ENCODE data around the gene CX3CR1. TPM values are rescaled to one million over a fixed set of nuclear protein-coding genes. Genes with fewer than 3 reads are reported as not detected.

CX3CR1 gene
- total RNA-seq, 1 donor from 2014 or later, result 0.21 TPM

GRCh38 chr3:39268549-39268900 lies 11.3 kb downstream of the CX3CR1 start:
- Mint-ChIP-seq H3K9me3 (peaks cover 17% of the 10 kb centered on the region), H3K27me3 (peaks cover 3% of the 10 kb centered on the region), H3K27ac (peak overlapping the region; percentile 98), H3K36me3 (ENCODE audit: low read depth) (peaks cover 8% of the 10 kb centered on the region), H3K4me3 (no peak overlapping the region), H3K4me1 (peaks cover 51% of the 10 kb centered on the region)
- intact Hi-C loops (cut with micrococcal nuclease), result loop anchor here (1.0 to 5.0 kb wide), 4 partner anchors 20 to 117 kb away; no protein-coding TSS in a partner anchor
- DNase-seq, result no peak

- peaks cover 17% of the 10 kb centered on the region for H3K9me3 Mint-ChIP-seq
- peak; percentile 94 for DNase-seq
- peaks cover 3% of the 10 kb centered on the region for H3K27me3 Mint-ChIP-seq
- peaks cover 8% of the 10 kb centered on the region for H3K36me3 Mint-ChIP-seq (ENCODE audit: low read depth)
- peak overlapping the region; percentile 98 for H3K27ac Mint-ChIP-seq
- intact Hi-C loops (cut with micrococcal nuclease), result loop anchor here (1.0 to 5.0 kb wide), 5 partner anchors 13 to 117 kb away; no protein-coding TSS in a partner anchor
- H3K4me3 Mint-ChIP-seq, result peak overlapping the region; percentile 73
- H3K4me1 Mint-ChIP-seq, result peaks cover 58% of the 10 kb centered on the region
Measured at GRCh38 chr3:39267631-39268548, 11.9 kb downstream of the CX3CR1 start.

GRCh38 chr3:39264053-39264452 lies 15.8 kb downstream of the CX3CR1 start:
- Mint-ChIP-seq H3K27ac (no peak overlapping the region), H3K4me3 (no peak overlapping the region), H3K27me3 (peaks cover 3% of the 10 kb centered on the region), H3K4me1 (peaks cover 62% of the 10 kb centered on the region), H3K9me3 (peaks cover 17% of the 10 kb centered on the region), H3K36me3 (ENCODE audit: low read depth) (peaks cover 8% of the 10 kb centered on the region)
- intact Hi-C loops (cut with micrococcal nuclease), result no loop called here
- no peak for DNase-seq

- Mint-ChIP-seq H3K4me1 (peaks cover 64% of the 10 kb centered on the region), H3K36me3 (ENCODE audit: low read depth) (peaks cover 8% of the 10 kb centered on the region), H3K27ac (no peak overlapping the region), H3K9me3 (peaks cover 17% of the 10 kb centered on the region), H3K4me3 (no peak overlapping the region), H3K27me3 (peaks cover 3% of the 10 kb centered on the region)
- DNase-seq, result no peak
- intact Hi-C loops (cut with micrococcal nuclease), result no loop called here
Measured at GRCh38 chr3:39263576-39263975, 16.3 kb downstream of the CX3CR1 start.

GRCh38 chr3:39262846-39263245 lies 17.0 kb downstream of the CX3CR1 start:
- intact Hi-C loops (cut with micrococcal nuclease), result no loop called here
- Mint-ChIP-seq H3K4me3 (no peak overlapping the region), H3K36me3 (ENCODE audit: low read depth) (peaks cover 8% of the 10 kb centered on the region), H3K27me3 (peaks cover 3% of the 10 kb centered on the region), H3K9me3 (peaks cover 17% of the 10 kb centered on the region), H3K4me1 (peaks cover 62% of the 10 kb centered on the region), H3K27ac (no peak overlapping the region)
- DNase-seq, result no peak

GRCh38 chr3:39261726-39262125 lies 18.1 kb downstream of the CX3CR1 start:
- intact Hi-C loops (cut with micrococcal nuclease), result no loop called here
- Mint-ChIP-seq H3K27ac (no peak overlapping the region), H3K4me3 (no peak overlapping the region), H3K36me3 (ENCODE audit: low read depth) (peaks cover 6% of the 10 kb centered on the region), H3K27me3 (peaks cover 8% of the 10 kb centered on the region), H3K9me3 (peaks cover 14% of the 10 kb centered on the region), H3K4me1 (peaks cover 62% of the 10 kb centered on the region)
- no peak for DNase-seq

- peak; percentile 92 for DNase-seq
- intact Hi-C loops (cut with micrococcal nuclease), result no loop called here
- peaks cover 4% of the 10 kb centered on the region for H3K36me3 Mint-ChIP-seq (ENCODE audit: low read depth)
- peak overlapping the region; percentile 26 for H3K4me3 Mint-ChIP-seq
- peaks cover 8% of the 10 kb centered on the region for H3K27me3 Mint-ChIP-seq
- H3K4me1 Mint-ChIP-seq, result peaks cover 62% of the 10 kb centered on the region
- H3K9me3 Mint-ChIP-seq, result peaks cover 10% of the 10 kb centered on the region
- peak overlapping the region; percentile 74 for H3K27ac Mint-ChIP-seq
Measured at GRCh38 chr3:39260957-39261356, 18.9 kb downstream of the CX3CR1 start.

- H3K27me3 Mint-ChIP-seq, result peaks cover 8% of the 10 kb centered on the region
- intact Hi-C loops (cut with micrococcal nuclease), result no loop called here
- peak overlapping the region; percentile 4 for H3K27ac Mint-ChIP-seq
- H3K9me3 Mint-ChIP-seq, result peaks cover 4% of the 10 kb centered on the region
- H3K4me1 Mint-ChIP-seq, result peaks cover 63% of the 10 kb centered on the region
- no peak for DNase-seq
- H3K4me3 Mint-ChIP-seq, result no peak overlapping the region
- no peaks in the 10 kb centered on the region for H3K36me3 Mint-ChIP-seq (ENCODE audit: low read depth)
Measured at GRCh38 chr3:39260318-39260717, 19.5 kb downstream of the CX3CR1 start.

GRCh38 chr3:39255503-39256325 lies 24.1 kb downstream of the CX3CR1 start:
- Mint-ChIP-seq H3K27ac (peak overlapping the region; percentile 80), H3K36me3 (ENCODE audit: low read depth) (no peaks in the 10 kb centered on the region), H3K27me3 (peaks cover 8% of the 10 kb centered on the region), H3K4me3 (peak overlapping the region; percentile 16), H3K9me3 (no peaks in the 10 kb centered on the region), H3K4me1 (peaks cover 54% of the 10 kb centered on the region)
- intact Hi-C loops (cut with micrococcal nuclease), result loop anchor here (1.0 to 5.0 kb wide), 2 partner anchors 12 to 1088 kb away; partner anchors contain the start of gene OXSR1
- no peak for DNase-seq

GRCh38 chr3:39254806-39255449 lies 24.9 kb downstream of the CX3CR1 start:
- Mint-ChIP-seq H3K36me3 (ENCODE audit: low read depth) (no peaks in the 10 kb centered on the region), H3K9me3 (no peaks in the 10 kb centered on the region), H3K27ac (peak overlapping the region; percentile 80), H3K4me1 (peaks cover 51% of the 10 kb centered on the region), H3K4me3 (peak overlapping the region; percentile 16), H3K27me3 (peaks cover 9% of the 10 kb centered on the region)
- no peak for DNase-seq
- intact Hi-C loops (cut with micrococcal nuclease), result loop anchor here (1.0 to 5.0 kb wide), 2 partner anchors 12 to 1088 kb away; partner anchors contain the start of gene OXSR1

GRCh38 chr3:39251576-39251975 lies 28.3 kb downstream of the CX3CR1 start:
- no peak overlapping the region for H3K27ac Mint-ChIP-seq
- no peaks in the 10 kb centered on the region for H3K36me3 Mint-ChIP-seq (ENCODE audit: low read depth)
- DNase-seq, result no peak
- peaks cover 8% of the 10 kb centered on the region for H3K27me3 Mint-ChIP-seq
- intact Hi-C loops (cut with micrococcal nuclease), result no loop called here
- H3K4me1 Mint-ChIP-seq, result peaks cover 28% of the 10 kb centered on the region
- no peaks in the 10 kb centered on the region for H3K9me3 Mint-ChIP-seq
- no peak overlapping the region for H3K4me3 Mint-ChIP-seq

GRCh38 chr3:39250116-39250747 lies 29.6 kb downstream of the CX3CR1 start:
- no peaks in the 10 kb centered on the region for H3K36me3 Mint-ChIP-seq (ENCODE audit: low read depth)
- H3K4me1 Mint-ChIP-seq, result peaks cover 19% of the 10 kb centered on the region
- no peak overlapping the region for H3K4me3 Mint-ChIP-seq
- intact Hi-C loops (cut with micrococcal nuclease), result no loop called here
- no peak overlapping the region for H3K27ac Mint-ChIP-seq
- H3K9me3 Mint-ChIP-seq, result no peaks in the 10 kb centered on the region
- peak; percentile 37 for DNase-seq
- H3K27me3 Mint-ChIP-seq, result peaks cover 14% of the 10 kb centered on the region

GRCh38 chr3:39249453-39250115 lies 30.3 kb downstream of the CX3CR1 start:
- no peak overlapping the region for H3K27ac Mint-ChIP-seq
- H3K27me3 Mint-ChIP-seq, result peaks cover 16% of the 10 kb centered on the region
- no peaks in the 10 kb centered on the region for H3K9me3 Mint-ChIP-seq
- intact Hi-C loops (cut with micrococcal nuclease), result no loop called here
- H3K4me1 Mint-ChIP-seq, result peaks cover 14% of the 10 kb centered on the region
- DNase-seq, result no peak
- no peaks in the 10 kb centered on the region for H3K36me3 Mint-ChIP-seq (ENCODE audit: low read depth)
- H3K4me3 Mint-ChIP-seq, result no peak overlapping the region

All from activated CD4-positive, alpha-beta T cell treated with anti-CD3 and anti-CD28 coated beads, Interleukin-2, amount 10 ng/mL, durations not matched to agents 24 days and 14 days (primary cell).